Heart left ventricle (tissue), 16 donors: ENCODE results near the gene ESR2. TPM values are rescaled to one million over a fixed set of nuclear protein-coding genes. Genes with fewer than 3 reads are reported as not detected.

Source experiments
- ATAC-seq, 4 donors: fragments of 200-7000 bp; cut with Tn5 transposase; one replicate each; pipeline ENCODE4 v1.9.1; 2020 to 2022; ENCODE audit warnings: moderate library complexity in 4 of 4, mild to moderate bottlenecking in 3 of 4, moderate number of reproducible peaks in 1 of 4
- DNase-seq, 5 donors: peaks; one replicate each; pipeline ENCODE4 v3.0.0-alpha.2; 2020
- H3K27ac ChIP-seq, 12 donors: fragments of 200-600 bp; sonication (generic) in 4 of 12; one replicate each; pipeline versions ENCODE4 v1.5.0 to v1.8.0; 2016 to 2022; ENCODE audit warnings: mild to moderate bottlenecking in 2 of 12
- H3K27me3 ChIP-seq, 9 donors: fragments of 200-600 bp; sonication (generic) in 2 of 9; one replicate each; pipeline versions ENCODE4 v1.5.1 to v1.8.0; 2016 to 2022; ENCODE audit warnings: mild to moderate bottlenecking in 3 of 9
- H3K36me3 ChIP-seq, 9 donors: fragments of 200-600 bp; sonication (generic) in 2 of 9; one replicate each; pipeline versions ENCODE4 v1.5.0 to v1.8.0; 2018 to 2022; ENCODE audit warnings: mild to moderate bottlenecking in 2 of 9
- H3K4me1 ChIP-seq, 12 donors: fragments of 200-600 bp; sonication (generic) in 4 of 12; one replicate each; pipeline versions ENCODE4 v1.5.0 to v1.8.0; 2016 to 2022; ENCODE audit warnings: mild to moderate bottlenecking in 3 of 12
- H3K4me3 ChIP-seq, 12 donors: fragments of 200-600 bp; sonication (generic) in 4 of 12; one replicate each; pipeline versions ENCODE4 v1.5.0 to v1.8.0; 2017 to 2022; ENCODE audit warnings: mild to moderate bottlenecking in 9 of 12, moderate library complexity in 4 of 12
- H3K9me3 ChIP-seq, 12 donors: fragments of 200-600 bp; sonication (generic) in 4 of 12; one replicate each; pipeline versions ENCODE4 v1.5.0 to v1.8.0; 2016 to 2022; ENCODE audit warnings: mild to moderate bottlenecking in 1 of 12
- CTCF ChIP-seq, 12 donors: fragments of 200-600 bp; sonication (generic) in 4 of 12; IDR thresholded peaks; one replicate each; pipeline versions ENCODE4 v1.5.0 to v1.8.0; 2018 to 2022; ENCODE audit warnings: antibody characterized with exemption in 12 of 12, mild to moderate bottlenecking in 5 of 12
- POLR2A ChIP-seq, 2 donors: fragments of 450-650 bp; IDR thresholded peaks; one replicate each; pipeline ENCODE4 v1.6.1; 2017; ENCODE audit warnings: antibody characterized with exemption in 2 of 2, mild to moderate bottlenecking in 2 of 2, moderate library complexity in 2 of 2
- WGBS, 4 donors: extraction: QIAGEN DNeasy Blood & Tissue Kit in 2 of 4; methylation state at CpG; one replicate each; pipeline versions ENCODE4 v1.1.5 to v1.1.7; 2013 to 2018; 5-methylcytosine and 5-hydroxymethylcytosine counted together
- intact Hi-C, 10 donors: fragments of 100-400 bp; cut with DNase I; formaldehyde crosslinking; loops; one replicate each; pipeline versions ENCODE4 v1.11.1 to v1.14.2; 2022
- polyA plus RNA-seq, 2 donors: library from polyadenylated mRNA; stranded (reverse); fragments of 200-250 nt; gene quantifications; one replicate each; pipeline ENCODE4 v1.2.3, GENCODE V29; 2013
- total RNA-seq, 9 donors: library from RNA; depleted of rRNA in 2 of 9; stranded (reverse); fragments of >200 nt in 2 of 9; fragmentation: NEBNext Ultra II Directional in 3 of 9; extraction: Animal tissue kit (Norgen Biotek cat#: 25700) in 3 of 9; gene quantifications; one replicate each; pipeline versions ENCODE4 v1.1.0 to v1.2.4, GENCODE V29; 2016 to 2023
- donor health status: ischemic (EF 13 %, LVEDD 7.1; RV severe dilation, severe dysfunction).
- donor health status: healthy with polysubstance abuse.
- donor health status: DM: no; HTN: yes; CAD: no.
- donor health status: DM: no; HTN: no; CAD: no.
- donor health status: ischemic (EF 25% LVEDD 6.9; RV normal size, moderate dysfunction).
- donor health status: ischemic (EF 25% LVEDD 5.7; RV mildly dilated, moderate dysfunction).
- donor health status: healthy.
- donor health status: DM: yes; HTN: yes; CAD: no.
- donor health status: ischemic (EF 35%, LVEDD 5.7; RV mildly dilated, moderate dysfunction).
- donor health status: nonischemic (EF 11% LVEDD 7.7; RV severe dilation, severe dysfunction).
- donor health status: DM: yes; HTN: yes; CAD: no.
- donor health status: PGD.
- donor health status: ischemic (EF 29% LVEDD 5.4; RV normal size, mild dysfunction).
- donor health status: nonischemic (EF 23%, LVEDD 6.1; RV moderate dilation, normal function).

ESR2 gene
- total and polyA plus RNA-seq, 11 donors, result 0.15 to 1.7 (median 0.61) TPM

- H3K4me3 ChIP-seq, result no peak overlapping the region
- no peak overlapping the region for H3K27ac ChIP-seq
- TF ChIP-seq CTCF (IDR thresholded peaks at IDR 0.05) (no peak), POLR2A (IDR thresholded peaks at IDR 0.05) (no peak)
- H3K9me3 ChIP-seq, result no peaks in the 10 kb centered on the region
- H3K27me3 ChIP-seq, result no peaks in the 10 kb centered on the region
- intact Hi-C loops, result no loop called here
- peaks cover 0 to 8% (median 0%) of the 10 kb centered on the region in 12 donors for H3K4me1 ChIP-seq
- no peak for ATAC-seq
- no peak for DNase-seq
- H3K36me3 ChIP-seq, result no peaks in the 10 kb centered on the region
Measured at GRCh38 chr14:64246688-64247087, 47.5 kb downstream of the ESR2 start.

GRCh38 chr14:64245491-64245890 is 48.7 kb downstream of the ESR2 start:
- peaks cover 0 to 8% (median 0%) of the 10 kb centered on the region in 12 donors for H3K4me1 ChIP-seq
- H3K27ac ChIP-seq, result no peak overlapping the region
- H3K4me3 ChIP-seq, result no peak overlapping the region
- intact Hi-C loops, result no loop called here
- TF ChIP-seq CTCF (IDR thresholded peaks at IDR 0.05) (no peak), POLR2A (IDR thresholded peaks at IDR 0.05) (no peak)
- H3K27me3 ChIP-seq, result no peaks in the 10 kb centered on the region
- H3K36me3 ChIP-seq, result no peaks in the 10 kb centered on the region
- ATAC-seq (no peak), DNase-seq (no peak)
- H3K9me3 ChIP-seq, result no peaks in the 10 kb centered on the region
- WGBS, 4 donors, result 87 to 95% (median 91%) methylated on average over 4 of the region's 4 CpGs

- ATAC-seq (peak in 3 of 4 donors; percentile 36 to 62 (median 36)), DNase-seq (peak in 1 of 5 donors; percentile 45)
- Histone ChIP-seq H3K4me3 (no peak overlapping the region), H3K27me3 (no peaks in the 10 kb centered on the region), H3K27ac (no peak overlapping the region), H3K4me1 (peaks cover 0 to 8% (median 0%) of the 10 kb centered on the region in 12 donors), H3K36me3 (no peaks in the 10 kb centered on the region), H3K9me3 (no peaks in the 10 kb centered on the region)
- whole genome bisulfite sequencing, 4 donors, result 28 to 43% (median 38%) methylated on average over 4 of the region's 4 CpGs
- intact Hi-C loops, result no loop called here
- no peak for TF ChIP-seq CTCF (IDR thresholded peaks at IDR 0.05)
- no peak for TF ChIP-seq POLR2A (IDR thresholded peaks at IDR 0.05)
Measured at GRCh38 chr14:64244279-64244678, 49.9 kb downstream of the ESR2 start.

GRCh38 chr14:64238631-64239030 is 55.5 kb downstream of the ESR2 start:
- Histone ChIP-seq H3K36me3 (no peaks in the 10 kb centered on the region), H3K4me1 (no peaks in the 10 kb centered on the region), H3K4me3 (no peak overlapping the region), H3K27me3 (no peaks in the 10 kb centered on the region), H3K9me3 (no peaks in the 10 kb centered on the region), H3K27ac (no peak overlapping the region)
- intact Hi-C loops, result no loop called here
- 41 to 54% (median 51%) methylated on average over 2 of the region's 2 CpGs for WGBS, 4 donors
- no peak for TF ChIP-seq POLR2A (IDR thresholded peaks at IDR 0.05)
- no peak for TF ChIP-seq CTCF (IDR thresholded peaks at IDR 0.05)
- DNase-seq (no peak), ATAC-seq (no peak)
